HG02981 (cell line): ENCODE results near the gene DUSP8.
"Not testable (repeated sequence)": the region's sequence is repeated elsewhere in the genome, so short reads cannot be mapped to it uniquely, and the experiment has no call there.

ENCODE experiments used
- ATAC-seq: cut with Tn5 transposase; IDR thresholded peaks from one replicate; pipeline ENCODE4 v1.9.1; 2021; ENCODE audit warnings: mild to moderate bottlenecking, moderate library complexity; ENCODE audit not compliant: unreplicated experiment

DUSP8 gene

GRCh38 chr11:1518301-1518700 lies 53.8 kb downstream of the DUSP8 start:
- no peak for ATAC-seq

- ATAC-seq, result no peak
These were observed 54.7 kb downstream of the DUSP8 start for GRCh38 chr11:1517117-1518005.

- ATAC-seq, result no peak
These were observed 55.6 kb downstream of the DUSP8 start for GRCh38 chr11:1516273-1517067.

GRCh38 chr11:1515082-1516060 lies 56.7 kb downstream of the DUSP8 start:
- ATAC-seq, result no peak

GRCh38 chr11:1514336-1515061 lies 57.6 kb downstream of the DUSP8 start:
- ATAC-seq, result no peak

- no peak for ATAC-seq
These were observed 58.5 kb downstream of the DUSP8 start for GRCh38 chr11:1513326-1514296.

- not testable (repeated sequence) for ATAC-seq
These were observed 59.4 kb downstream of the DUSP8 start for GRCh38 chr11:1512531-1513258.

- ATAC-seq, result no peak
These were observed 60.1 kb downstream of the DUSP8 start for GRCh38 chr11:1511937-1512496.

GRCh38 chr11:1510928-1511327 lies 61.1 kb downstream of the DUSP8 start:
- ATAC-seq, result no peak

- ATAC-seq, result not testable (repeated sequence)
These were observed 61.7 kb downstream of the DUSP8 start for GRCh38 chr11:1510351-1510750.

GRCh38 chr11:1509626-1510255 lies 62.3 kb downstream of the DUSP8 start:
- no peak for ATAC-seq

- no peak for ATAC-seq
These were observed 63.1 kb downstream of the DUSP8 start for GRCh38 chr11:1508986-1509385.

GRCh38 chr11:1508491-1508891 lies 63.6 kb downstream of the DUSP8 start:
- ATAC-seq, result no peak

- ATAC-seq, result no peak
These were observed 64.5 kb downstream of the DUSP8 start for GRCh38 chr11:1507381-1508140.

GRCh38 chr11:1506981-1507380 lies 65.1 kb downstream of the DUSP8 start:
- ATAC-seq, result no peak

- no peak for ATAC-seq
These were observed 66.6 kb downstream of the DUSP8 start for GRCh38 chr11:1505480-1505879.
